ENCODE data around the gene RGS19.
A peak's percentile ranks its signal among the peaks of the same experiment; 100 is the strongest.

RGS19 gene

GRCh38 chr20:64080813-64081623 lies 1.7 kb upstream of the RGS19 start:
- H3K9me3 ChIP-seq (ENCODE audit: control insufficient read depth, insufficient read depth, low read depth, low read length) = no peaks in the 10 kb centered on the region
- no peaks in the 10 kb centered on the region for H3K36me3 ChIP-seq (ENCODE audit: control insufficient read depth, insufficient read depth, low read length)
- H3K4me1 ChIP-seq (ENCODE audit: control insufficient read depth, insufficient read depth, low read length) = peaks cover 31% of the 10 kb centered on the region
- peaks cover 56% of the 10 kb centered on the region for H3K27me3 ChIP-seq (ENCODE audit: control insufficient read depth, insufficient read depth, low read length)
- H3K27ac ChIP-seq (ENCODE audit: low read depth, low read length) = no peak overlapping the region
- H3K9ac ChIP-seq (ENCODE audit: low read length) = no peak overlapping the region
- H3K4me3 ChIP-seq (ENCODE audit: low read depth, low read length) = peak overlapping the region; percentile 87

GRCh38 chr20:64080013-64080812 lies 895 bp upstream of the RGS19 start, which contains the start of gene OPRL1:
Gene OPRL1, plus strand, starts transcription at chr20:64080082. Its CDS starts 12,639 bp downstream, at chr20:64092721.
- Histone ChIP-seq H3K9me3 (ENCODE audit: control insufficient read depth, insufficient read depth, low read depth, low read length) (no peaks in the 10 kb centered on the region), H3K4me3 (ENCODE audit: low read depth, low read length) (peak within 1 kb of the TSS; percentile 87), H3K27me3 (ENCODE audit: control insufficient read depth, insufficient read depth, low read length) (peaks cover 48% of the 10 kb centered on the region), H3K4me1 (ENCODE audit: control insufficient read depth, insufficient read depth, low read length) (peaks cover 31% of the 10 kb centered on the region), H3K9ac (ENCODE audit: low read length) (peak within 1 kb of the TSS; percentile 46), H3K27ac (ENCODE audit: low read depth, low read length) (no peak within 1 kb of the TSS), H3K36me3 (ENCODE audit: control insufficient read depth, insufficient read depth, low read length) (no peaks in the 10 kb centered on the region)

GRCh38 chr20:64078934-64079272 lies 415 bp downstream of the RGS19 start:
- H3K36me3 ChIP-seq (ENCODE audit: control insufficient read depth, insufficient read depth, low read length) = peaks cover 4% of the 10 kb centered on the region; the same call in 1 of the 2 replicates
- peaks cover 27% of the 10 kb centered on the region for H3K4me1 ChIP-seq (ENCODE audit: control insufficient read depth, insufficient read depth, low read length)
- peak overlapping the region; percentile 72 for H3K4me3 ChIP-seq (ENCODE audit: low read depth, low read length)
- H3K9ac ChIP-seq (ENCODE audit: low read length) = peak overlapping the region; percentile 46
- peaks cover 35% of the 10 kb centered on the region for H3K27me3 ChIP-seq (ENCODE audit: control insufficient read depth, insufficient read depth, low read length)
- no peaks in the 10 kb centered on the region for H3K9me3 ChIP-seq (ENCODE audit: control insufficient read depth, insufficient read depth, low read depth, low read length)
- H3K27ac ChIP-seq (ENCODE audit: low read depth, low read length) = no peak overlapping the region

- Histone ChIP-seq H3K27me3 (ENCODE audit: control insufficient read depth, insufficient read depth, low read length) (peaks cover 27% of the 10 kb centered on the region), H3K4me3 (ENCODE audit: low read depth, low read length) (no peak overlapping the region), H3K27ac (ENCODE audit: low read depth, low read length) (no peak overlapping the region), H3K4me1 (ENCODE audit: control insufficient read depth, insufficient read depth, low read length) (peaks cover 23% of the 10 kb centered on the region), H3K9me3 (ENCODE audit: control insufficient read depth, insufficient read depth, low read depth, low read length) (no peaks in the 10 kb centered on the region), H3K9ac (ENCODE audit: low read length) (no peak overlapping the region), H3K36me3 (ENCODE audit: control insufficient read depth, insufficient read depth, low read length) (peaks cover 6% of the 10 kb centered on the region; the same call in 1 of the 2 replicates)
Measured at GRCh38 chr20:64077876-64078551, 1.3 kb downstream of the RGS19 start.

GRCh38 chr20:64077541-64077875 lies 1.8 kb downstream of the RGS19 start:
- Histone ChIP-seq H3K27me3 (ENCODE audit: control insufficient read depth, insufficient read depth, low read length) (peaks cover 23% of the 10 kb centered on the region; the same call in 1 of the 2 replicates), H3K9me3 (ENCODE audit: control insufficient read depth, insufficient read depth, low read depth, low read length) (no peaks in the 10 kb centered on the region), H3K9ac (ENCODE audit: low read length) (no peak overlapping the region), H3K36me3 (ENCODE audit: control insufficient read depth, insufficient read depth, low read length) (peaks cover 9% of the 10 kb centered on the region; the same call in 1 of the 2 replicates), H3K4me1 (ENCODE audit: control insufficient read depth, insufficient read depth, low read length) (peaks cover 22% of the 10 kb centered on the region), H3K27ac (ENCODE audit: low read depth, low read length) (no peak overlapping the region), H3K4me3 (ENCODE audit: low read depth, low read length) (no peak overlapping the region)

GRCh38 chr20:64077094-64077493 lies 2.2 kb downstream of the RGS19 start:
- Histone ChIP-seq H3K4me3 (ENCODE audit: low read depth, low read length) (no peak overlapping the region), H3K27ac (ENCODE audit: low read depth, low read length) (no peak overlapping the region), H3K9me3 (ENCODE audit: control insufficient read depth, insufficient read depth, low read depth, low read length) (no peaks in the 10 kb centered on the region), H3K4me1 (ENCODE audit: control insufficient read depth, insufficient read depth, low read length) (peaks cover 18% of the 10 kb centered on the region), H3K9ac (ENCODE audit: low read length) (no peak overlapping the region), H3K27me3 (ENCODE audit: control insufficient read depth, insufficient read depth, low read length) (peaks cover 19% of the 10 kb centered on the region; the same call in 1 of the 2 replicates), H3K36me3 (ENCODE audit: control insufficient read depth, insufficient read depth, low read length) (peaks cover 14% of the 10 kb centered on the region)

- H3K27ac ChIP-seq (ENCODE audit: low read depth, low read length) = no peak overlapping the region
- no peak overlapping the region for H3K4me3 ChIP-seq (ENCODE audit: low read depth, low read length)
- peaks cover 17% of the 10 kb centered on the region; the same call in 1 of the 2 replicates for H3K4me1 ChIP-seq (ENCODE audit: control insufficient read depth, insufficient read depth, low read length)
- H3K9me3 ChIP-seq (ENCODE audit: control insufficient read depth, insufficient read depth, low read depth, low read length) = no peaks in the 10 kb centered on the region
- H3K36me3 ChIP-seq (ENCODE audit: control insufficient read depth, insufficient read depth, low read length) = peaks cover 15% of the 10 kb centered on the region
- H3K9ac ChIP-seq (ENCODE audit: low read length) = no peak overlapping the region
- peaks cover 12% of the 10 kb centered on the region; the same call in 1 of the 2 replicates for H3K27me3 ChIP-seq (ENCODE audit: control insufficient read depth, insufficient read depth, low read length)
Measured at GRCh38 chr20:64076061-64076997, 3.0 kb downstream of the RGS19 start.

- Histone ChIP-seq H3K27ac (ENCODE audit: low read depth, low read length) (no peak overlapping the region), H3K4me3 (ENCODE audit: low read depth, low read length) (no peak overlapping the region), H3K4me1 (ENCODE audit: control insufficient read depth, insufficient read depth, low read length) (peaks cover 16% of the 10 kb centered on the region; the same call in 1 of the 2 replicates), H3K36me3 (ENCODE audit: control insufficient read depth, insufficient read depth, low read length) (peaks cover 15% of the 10 kb centered on the region), H3K27me3 (ENCODE audit: control insufficient read depth, insufficient read depth, low read length) (peaks cover 6% of the 10 kb centered on the region; the same call in 1 of the 2 replicates), H3K9ac (ENCODE audit: low read length) (no peak overlapping the region), H3K9me3 (ENCODE audit: control insufficient read depth, insufficient read depth, low read depth, low read length) (no peaks in the 10 kb centered on the region)
Measured at GRCh38 chr20:64075556-64075955, 3.8 kb downstream of the RGS19 start.

- H3K4me3 ChIP-seq (ENCODE audit: low read depth, low read length) = no peak overlapping the region
- no peak overlapping the region for H3K27ac ChIP-seq (ENCODE audit: low read depth, low read length)
- peaks cover 12% of the 10 kb centered on the region; the same call in 1 of the 2 replicates for H3K4me1 ChIP-seq (ENCODE audit: control insufficient read depth, insufficient read depth, low read length)
- peaks cover under 1% of the 10 kb centered on the region; the same call in 1 of the 2 replicates for H3K27me3 ChIP-seq (ENCODE audit: control insufficient read depth, insufficient read depth, low read length)
- H3K9me3 ChIP-seq (ENCODE audit: control insufficient read depth, insufficient read depth, low read depth, low read length) = no peaks in the 10 kb centered on the region
- peaks cover 15% of the 10 kb centered on the region for H3K36me3 ChIP-seq (ENCODE audit: control insufficient read depth, insufficient read depth, low read length)
- H3K9ac ChIP-seq (ENCODE audit: low read length) = no peak overlapping the region
Measured at GRCh38 chr20:64074963-64075362, 4.4 kb downstream of the RGS19 start.
